K562 (cell line): ENCODE measurements around the gene CS. TPM values are rescaled to one million over a fixed set of nuclear protein-coding genes. Genes with fewer than 3 reads are reported as not detected.
"Not testable (repeated sequence)": the region's sequence is repeated elsewhere in the genome, so short reads cannot be mapped to it uniquely, and the experiment has no call there.

ENCODE experiments used
- ATAC-seq: fragments of 200-7000 bp; cut with Tn5 transposase; 3 replicates; pipeline ENCODE4 v1.9.1; 2020; ENCODE audit warnings: moderate library complexity
- BruUV-seq: library from RNA; stranded (reverse); fragments of 400-500 nt; replicated peaks from 2 replicates; lab custom pipeline; 2021; lab: Mats Ljungman, UMichigan
- CTCF ChIA-PET: fragments of 300-600 bp; formaldehyde crosslinking; extraction: SDS; loops from one replicate; lab custom pipeline; 2021; ENCODE audit warnings: low intra/inter-chr PET ratio; lab: Yijun Ruan, JAX
- POLR2A ChIA-PET: fragments of 300-600, 350-650 bp; sonication (Branson Sonifier 250); formaldehyde crosslinking; extraction: SDS; loops from one replicate; lab custom pipeline; 2021; ENCODE audit warnings: antibody characterized with exemption, inconsistent platforms; lab: Yijun Ruan, JAX
- DNase-seq, 4 experiments: peaks; one replicate each; pipeline versions ENCODE4 v3.0.0 to v3.0.0-alpha.2; 2011 to 2018; ENCODE audit warnings: low spot score in 3 of 4, mixed read lengths in 3 of 4; ENCODE audit errors: extremely low read depth in 1 of 4
- FAIRE-seq: peaks from 2 replicates; lab custom pipeline; 2011; peaks lifted over from hg19 to GRCh38; lab: Jason Lieb, UNC
- H2AFZ ChIP-seq: 2 replicates; pipeline ENCODE4 v1.6.0; 2011; ENCODE audit warnings: low read depth, low read length, control low read depth, inconsistent platforms
- H3K27ac ChIP-seq: fragments of 200-600 bp; 3 replicates; pipeline ENCODE4 v1.8.0; 2011; ENCODE audit warnings: low read depth, mild to moderate bottlenecking, control low read depth, inconsistent platforms, low read length, moderate library complexity, mixed read lengths; ENCODE audit errors: extremely low read depth
- H3K27me3 ChIP-seq, 2 experiments: fragments of 300-600 bp in 1 of 2; 2 replicates in 1 of 2; 3 replicates in 1 of 2; pipeline versions ENCODE4 v1.6.0 to v1.8.0; 2011; ENCODE audit warnings: inconsistent platforms in 2 of 2, low read length in 2 of 2, mild to moderate bottlenecking in 1 of 2, mixed read lengths in 1 of 2, moderate library complexity in 1 of 2; ENCODE audit not compliant: control insufficient read depth in 2 of 2, insufficient read depth in 2 of 2
- H3K36me3 ChIP-seq: fragments of 300-600 bp; 3 replicates; pipeline ENCODE4 v1.8.0; 2011; ENCODE audit warnings: mild to moderate bottlenecking, low read length, inconsistent platforms; ENCODE audit not compliant: control insufficient read depth, insufficient read depth
- H3K4me1 ChIP-seq, 2 experiments: fragments of 200-600 bp in 1 of 2; replicated peaks in 1 of 2; 2 replicates in 1 of 2; 3 replicates in 1 of 2; pipeline versions ENCODE4 v1.5.1 to v1.8.0; 2011; ENCODE audit warnings: inconsistent platforms in 2 of 2, low read length in 2 of 2, mild to moderate bottlenecking in 1 of 2, mixed read lengths in 1 of 2, moderate library complexity in 1 of 2; ENCODE audit not compliant: control insufficient read depth in 2 of 2, insufficient read depth in 2 of 2
- H3K4me2 ChIP-seq: 2 replicates; pipeline ENCODE4 v1.6.1; 2011; ENCODE audit warnings: low read length, control low read depth, inconsistent platforms, mixed read lengths; ENCODE audit not compliant: insufficient read depth
- H3K4me3 ChIP-seq: fragments of 200-600 bp; sonication (generic), shearing (Covaris generic); 2 replicates; pipeline ENCODE4 v1.5.1; 2016; ENCODE audit warnings: control low read depth, inconsistent platforms
- H3K79me2 ChIP-seq: fragments of 200-600 bp; 3 replicates; pipeline ENCODE4 v1.8.0; 2011; ENCODE audit warnings: low read length, inconsistent platforms; ENCODE audit not compliant: control insufficient read depth, insufficient read depth
- H3K9ac ChIP-seq, 2 experiments: 2 replicates each; pipeline versions ENCODE4 v1.6.0 to v1.6.1; 2011; ENCODE audit warnings: low read depth in 2 of 2, low read length in 2 of 2, control low read depth in 1 of 2, inconsistent platforms in 1 of 2, mild to moderate bottlenecking in 1 of 2, mixed read lengths in 1 of 2; ENCODE audit not compliant: insufficient read depth in 1 of 2
- H3K9me1 ChIP-seq: one replicate; pipeline ENCODE4 v1.6.0; 2011; ENCODE audit warnings: inconsistent platforms, mild to moderate bottlenecking, low read length, moderate library complexity; ENCODE audit not compliant: control insufficient read depth, insufficient read depth
- H3K9me3 ChIP-seq: replicated peaks from 2 replicates; pipeline ENCODE4 v1.5.1; 2011; ENCODE audit warnings: low read depth, low read length, inconsistent platforms; ENCODE audit not compliant: control insufficient read depth, insufficient read depth
- H4K20me1 ChIP-seq: replicated peaks from 2 replicates; pipeline ENCODE4 v1.6.1; 2011; ENCODE audit warnings: low read length, inconsistent platforms, mixed read lengths; ENCODE audit not compliant: control insufficient read depth, insufficient read depth
- CCNT2 ChIP-seq: IDR thresholded peaks from 2 replicates; pipeline ENCODE4 v1.6.1; 2011; ENCODE audit warnings: borderline replicate concordance, low read depth, mild to moderate bottlenecking, moderate library complexity, mixed read lengths, low read length; ENCODE audit not compliant: insufficient read length; ENCODE audit errors: extremely low read depth
- FOS ChIP-seq: IDR thresholded peaks from 3 replicates; pipeline ENCODE4 v1.6.1; 2011; ENCODE audit not compliant: insufficient read length; ENCODE audit errors: extremely low read depth
- HMG20A ChIP-seq: fragments of 450-650 bp; formaldehyde crosslinking; conservative IDR thresholded peaks from 2 replicates; pipeline ENCODE4 v1.4.0; 2020; ENCODE audit warnings: mild to moderate bottlenecking, mixed read lengths
- NCOA4 ChIP-seq: fragments of 450-650 bp; IDR thresholded peaks from 2 replicates; pipeline ENCODE4 v1.6.1; 2018; ENCODE audit warnings: mild to moderate bottlenecking; ENCODE audit not compliant: partially characterized antibody
- NCOR1 ChIP-seq: fragments of 450-650 bp; IDR thresholded peaks from 2 replicates; pipeline ENCODE4 v1.6.1; 2016; ENCODE audit warnings: mild to moderate bottlenecking, moderate library complexity
- NFRKB ChIP-seq: fragments of 450-650 bp; IDR thresholded peaks from 2 replicates; pipeline ENCODE4 v1.6.1; 2016; ENCODE audit warnings: low read depth
- TBL1XR1 ChIP-seq, 2 experiments: IDR thresholded peaks; 2 replicates each; pipeline ENCODE4 v1.6.1; 2012; ENCODE audit warnings: improper control_type of control experiment in 2 of 2, low read length in 2 of 2, mild to moderate bottlenecking in 1 of 2
- ZKSCAN8 ChIP-seq: fragments of 200-800 bp; sonication (Bioruptor generic); IDR thresholded peaks from 2 replicates; pipeline ENCODE4 v1.6.1; 2016; ENCODE audit warnings: missing genetic modification characterization, missing compliant biosample characterization
- ZSCAN32 ChIP-seq: fragments of 450-650 bp; formaldehyde crosslinking; IDR thresholded peaks from 2 replicates; pipeline ENCODE4 v1.4.0; 2020; ENCODE audit warnings: mild to moderate bottlenecking, moderate library complexity
- WGBS: fragments of 100-300 bp; shearing (Covaris generic); methylation state at CpG from one replicate; pipeline ENCODE4 v1.1.6; 2016; ENCODE audit warnings: low coverage, mixed read lengths; ENCODE audit not compliant: insufficient coverage; ENCODE audit errors: missing lambda C conversion rate; 5-methylcytosine and 5-hydroxymethylcytosine counted together
- in situ Hi-C: fragments of 300-500 bp; cut with MboI; formaldehyde crosslinking; loops from 4 replicates; pipeline ENCODE4 v1.15.0; 2018; ENCODE audit warnings: inconsistent platforms, mixed read lengths
- intact Hi-C: fragments of 100-400 bp; cut with micrococcal nuclease; formaldehyde crosslinking; loops from 2 replicates; pipeline ENCODE4 v1.14.2; 2022
- polyA plus RNA-seq, 8 experiments: library from polyadenylated mRNA; depleted of rRNA in 4 of 8; stranded (reverse) in 5 of 8; unstranded in 3 of 8; fragments of >200 nt; fragmentation: Nextera tagmentation in 2 of 8; fragmentation: Illumina TruSeq in 1 of 8; extraction: Ambion mirVana in 2 of 8; extraction: Trizol in 1 of 8; gene quantifications; 2 replicates each; pipeline versions ENCODE4 v1.2.1 to v1.2.3, GENCODE V29; 2011 to 2014; ENCODE audit warnings: inconsistent platforms in 1 of 8, missing spikeins in 1 of 8
- total RNA-seq, 7 experiments: library from RNA; depleted of rRNA in 6 of 7; stranded (reverse); fragments of >200 nt in 6 of 7; fragmentation: Illumina TruSeq in 2 of 7; extraction: Trizol in 2 of 7; gene quantifications; 2 replicates each; pipeline versions ENCODE4 v1.2.1 to v1.2.3, GENCODE V29; 2011 to 2021; ENCODE audit warnings: low replicate concordance in 1 of 7
- TF ChIP-seq, protein P1 (sequence below): fragments of 450-650 bp; formaldehyde crosslinking; IDR thresholded peaks from 2 replicates; pipeline ENCODE4 v1.4.0; 2022; ENCODE audit warnings: missing genetic modification characterization

Gene CS
- total and polyA plus RNA-seq, 9 of the 15 experiments (the other 6 are each of a cell fraction or from before 2014, with no cell fraction given), result 99.9 to 390 (median 149) TPM

DNA sequence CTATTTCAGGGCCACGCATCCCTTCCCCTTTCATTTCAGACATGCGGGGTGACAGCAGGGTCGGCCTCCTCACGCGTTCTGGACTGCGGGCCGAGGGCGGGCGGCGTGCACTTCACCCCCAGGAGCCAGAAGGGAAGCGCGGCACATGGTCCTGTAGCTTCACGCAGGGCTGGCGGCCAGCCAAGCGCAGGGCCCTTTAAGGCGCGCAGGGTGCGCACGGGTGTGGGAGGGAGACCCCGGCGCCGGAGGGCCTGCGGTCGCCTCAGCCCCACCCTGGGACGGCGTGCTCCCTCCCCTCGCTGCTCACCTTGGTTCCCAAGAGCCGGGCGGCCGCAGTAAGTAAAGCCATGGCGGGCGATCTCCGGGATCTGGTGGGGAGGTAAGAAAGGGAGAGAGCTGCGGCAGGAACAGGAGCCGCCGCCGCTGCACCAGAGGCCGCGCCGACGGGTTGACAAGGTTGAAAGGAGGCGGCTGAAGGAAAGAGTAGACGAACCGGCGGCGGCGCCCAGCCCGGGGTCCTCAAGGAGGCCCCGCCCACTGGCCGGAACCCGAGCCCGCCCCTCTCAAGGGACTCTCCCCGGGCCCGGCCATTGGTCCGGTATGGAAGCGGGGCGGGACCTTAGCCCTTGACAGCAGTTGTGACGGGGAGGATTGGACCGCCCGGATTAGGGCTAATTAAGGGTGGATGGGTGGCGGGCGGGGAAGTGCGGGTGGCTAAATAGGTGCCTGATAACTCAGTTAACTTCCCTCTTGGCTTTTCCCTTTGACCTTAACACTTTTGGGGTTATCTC is at the start of gene CS (continued):
- no peak for TF ChIP-seq ZSCAN32

DNA sequence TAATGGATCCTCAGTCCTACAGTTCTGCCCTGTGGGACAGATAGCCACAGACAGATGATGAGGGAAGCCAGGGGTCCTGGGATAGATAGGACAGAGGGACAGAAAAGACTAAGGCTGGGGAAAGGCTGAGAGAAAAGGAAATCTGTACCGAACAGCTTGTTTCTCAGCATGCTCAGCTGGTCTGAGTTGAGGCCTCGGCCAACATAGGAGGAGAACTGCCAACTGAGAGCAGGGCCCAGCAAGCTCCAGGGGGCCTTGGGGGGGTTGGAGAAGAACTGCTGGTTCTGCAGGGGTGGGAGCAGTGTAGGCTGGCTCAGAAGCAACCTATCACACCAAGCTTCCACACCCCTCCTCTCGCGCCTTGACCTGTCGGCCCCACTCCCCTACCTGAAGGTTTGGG is 48.6 kb upstream of the CS start:
- no peaks in the 10 kb centered on the region for H3K27me3 ChIP-seq
- no peaks in the 10 kb centered on the region; a peak in 1 of 5 replicates for H3K4me1 ChIP-seq
- in situ Hi-C loops, result no loop called here
- CTCF ChIA-PET, result no interaction called here
- no peak overlapping the region for H3K27ac ChIP-seq
- intact Hi-C loops, result no loop called here
- H4K20me1 ChIP-seq, result no peaks in the 10 kb centered on the region
- H3K4me3 ChIP-seq, result no peak overlapping the region
- DNase-seq, result no peak
- H3K4me2 ChIP-seq, result no peak overlapping the region
- H3K79me2 ChIP-seq, result no peaks in the 10 kb centered on the region
- POLR2A ChIA-PET, result interaction anchor here (0.6 to 19.4 kb wide), 5 partner anchors 6 to 115 kb away, joined by 3 to 274 read pairs (median 5); partner anchors contain the start of genes APOF, IL23A, PAN2 and STAT2
- H3K9me1 ChIP-seq, result peaks cover 4% of the 10 kb centered on the region
- no peak overlapping the region for H2AFZ ChIP-seq
- H3K36me3 ChIP-seq, result peaks cover 73% of the 10 kb centered on the region; the same call in 2 of the 3 replicates
- TF ChIP-seq NFRKB, result no peak
- no peak for TF ChIP-seq HMG20A (CRISPR knock-in tag)
- TF ChIP-seq FOS, result no peak
- TF ChIP-seq, protein P1, sequence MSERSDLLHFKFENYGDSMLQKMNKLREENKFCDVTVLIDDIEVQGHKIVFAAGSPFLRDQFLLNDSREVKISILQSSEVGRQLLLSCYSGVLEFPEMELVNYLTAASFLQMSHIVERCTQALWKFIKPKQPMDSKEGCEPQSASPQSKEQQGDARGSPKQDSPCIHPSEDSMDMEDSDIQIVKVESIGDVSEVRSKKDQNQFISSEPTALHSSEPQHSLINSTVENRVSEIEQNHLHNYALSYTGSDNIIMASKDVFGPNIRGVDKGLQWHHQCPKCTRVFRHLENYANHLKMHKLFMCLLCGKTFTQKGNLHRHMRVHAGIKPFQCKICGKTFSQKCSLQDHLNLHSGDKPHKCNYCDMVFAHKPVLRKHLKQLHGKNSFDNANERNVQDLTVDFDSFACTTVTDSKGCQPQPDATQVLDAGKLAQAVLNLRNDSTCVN, result no peak
- no peak for TF ChIP-seq NCOA4
- TF ChIP-seq ZKSCAN8, result no peak
- no peak for TF ChIP-seq TBL1XR1 (IDR thresholded peaks at IDR 0.05; ENCODE audit: low read length in 2 of 2)
- TF ChIP-seq CCNT2, result no peak
- no peak for TF ChIP-seq NCOR1
- no peak for FAIRE-seq
- no peak overlapping the region for H3K9ac ChIP-seq
- H3K9me3 ChIP-seq, result no peaks in the 10 kb centered on the region
- ATAC-seq, result no peak
- 92% methylated on average over 5 of the region's 5 CpGs for WGBS
- no TSS peak for BruUV-seq

DNA sequence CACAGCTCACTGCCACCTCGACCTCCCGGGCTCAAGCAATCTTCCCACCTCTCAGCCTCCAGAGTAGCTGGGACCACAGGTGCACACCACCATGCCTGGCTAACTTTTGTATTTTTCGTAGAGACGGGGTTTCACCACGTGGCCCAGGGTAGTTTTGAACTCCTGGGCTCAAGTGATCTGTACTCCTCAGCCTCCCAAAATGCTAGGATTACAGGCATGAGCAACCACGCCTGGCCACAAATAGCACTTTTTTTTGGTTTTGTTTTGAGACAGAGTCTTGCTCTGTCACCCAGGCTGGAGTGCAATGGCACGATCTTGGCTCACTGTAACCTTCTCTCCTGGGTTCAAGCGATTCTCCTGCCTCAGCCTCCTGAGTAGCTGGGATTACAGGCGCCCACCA is 47.1 kb upstream of the CS start:
- WGBS, result 81% methylated on average over 8 of the region's 9 CpGs
- POLR2A ChIA-PET, result interaction anchor here (0.9 to 19.4 kb wide), 3 partner anchors 5 to 15 kb away, joined by 3 to 274 read pairs (median 274); partner anchors contain the start of genes APOF, IL23A, PAN2 and STAT2
- CTCF ChIA-PET, H2AFZ ChIP-seq, H3K27me3 ChIP-seq, H3K79me2 ChIP-seq, H3K4me2 ChIP-seq, H3K9me3 ChIP-seq, H3K4me1 ChIP-seq, H4K20me1 ChIP-seq, H3K27ac ChIP-seq, H3K9ac ChIP-seq, H3K4me3 ChIP-seq, intact Hi-C loops, FAIRE-seq, ATAC-seq, H3K9me1 ChIP-seq, DNase-seq, in situ Hi-C loops, BruUV-seq: not testable (repeated sequence)
- peaks cover 78% of the 10 kb centered on the region; the same call in 2 of the 3 replicates for H3K36me3 ChIP-seq
